SK-N-SH (cell line): ENCODE data around the gene NCDN. TPM values are rescaled to one million over a fixed set of nuclear protein-coding genes. Genes with fewer than 3 reads are reported as not detected.
"Not testable (repeated sequence)": the region's sequence is repeated elsewhere in the genome, so short reads cannot be mapped to it uniquely, and the experiment has no call there.

Experiments
- CTCF ChIA-PET: fragments of 300-600, 350-600 bp; formaldehyde crosslinking; extraction: SDS; loops from one replicate; lab custom pipeline; 2021; lab: Yijun Ruan, JAX
- POLR2A ChIA-PET: fragments of 350-600 bp; sonication (Branson Sonifier 250); formaldehyde crosslinking; extraction: SDS; loops from one replicate; lab custom pipeline; 2020; ENCODE audit warnings: antibody characterized with exemption, inconsistent platforms; lab: Yijun Ruan, JAX
- DNase-seq: peaks from one replicate; pipeline ENCODE4 v3.0.0; 2012
- H2AFZ ChIP-seq: fragments of 200-600 bp; sonication (generic); 2 replicates; pipeline ENCODE4 v1.8.1; 2016; ENCODE audit warnings: antibody characterized with exemption, mild to moderate bottlenecking, low read depth
- H3F3A ChIP-seq: fragments of 200-600 bp; sonication (generic); replicated peaks from 2 replicates; pipeline ENCODE3; 2016; ENCODE audit warnings: antibody characterized with exemption, mild to moderate bottlenecking; ENCODE audit not compliant: insufficient read depth
- H3K27ac ChIP-seq, 2 experiments: fragments of 200-500 bp in 1 of 2; fragments of 200-600 bp in 1 of 2; sonication (Bioruptor generic) in 1 of 2; sonication (generic), shearing (Covaris generic) in 1 of 2; 2 replicates each; pipeline versions ENCODE4 v1.5.1 to v1.6.1; 2014 to 2016; ENCODE audit warnings: low read depth in 2 of 2, inconsistent platforms in 1 of 2, low read length in 1 of 2, mild to moderate bottlenecking in 1 of 2, mixed read lengths in 1 of 2
- H3K27me3 ChIP-seq: fragments of 200-600 bp; sonication (generic), shearing (Covaris generic); 2 replicates; pipeline ENCODE4 v1.6.1; 2016; ENCODE audit warnings: mixed run types; ENCODE audit not compliant: insufficient read depth
- H3K36me3 ChIP-seq, 2 experiments: fragments of 200-500 bp in 1 of 2; fragments of 200-600 bp in 1 of 2; sonication (Bioruptor generic) in 1 of 2; sonication (generic) in 1 of 2; replicated peaks in 1 of 2; 2 replicates each; pipeline versions ENCODE3 to v1.5.1; 2014 to 2016; ENCODE audit warnings: low read length in 1 of 2, mild to moderate bottlenecking in 1 of 2; ENCODE audit not compliant: insufficient read depth in 2 of 2, control insufficient read depth in 1 of 2
- H3K4me1 ChIP-seq, 2 experiments: fragments of 200-500 bp in 1 of 2; fragments of 200-600 bp in 1 of 2; sonication (Bioruptor generic) in 1 of 2; sonication (generic), shearing (Covaris generic) in 1 of 2; 2 replicates each; pipeline versions ENCODE4 v1.5.1 to v1.6.1; 2014 to 2016; ENCODE audit warnings: low read depth in 1 of 2, low read length in 1 of 2, mixed run types in 1 of 2; ENCODE audit not compliant: insufficient read depth in 2 of 2, control insufficient read depth in 1 of 2
- H3K4me2 ChIP-seq: fragments of 200-600 bp; sonication (generic), shearing (Covaris generic); 2 replicates; pipeline ENCODE4 v1.6.1; 2017; ENCODE audit warnings: mixed run types
- H3K4me3 ChIP-seq, 2 experiments: fragments of 200-500 bp in 1 of 2; fragments of 200-600 bp in 1 of 2; sonication (Bioruptor generic) in 1 of 2; sonication (generic), shearing (Covaris generic) in 1 of 2; 2 replicates each; pipeline versions ENCODE4 v1.5.1 to v1.8.1; 2014 to 2016; ENCODE audit warnings: low read depth in 2 of 2, inconsistent platforms in 1 of 2, low read length in 1 of 2, mild to moderate bottlenecking in 1 of 2, mixed read lengths in 1 of 2, moderate library complexity in 1 of 2
- H3K79me2 ChIP-seq: fragments of 200-600 bp; sonication (generic); 2 replicates; pipeline ENCODE4 v1.8.1; 2017; ENCODE audit warnings: mild to moderate bottlenecking; ENCODE audit not compliant: insufficient read depth
- H3K9ac ChIP-seq: fragments of 200-600 bp; sonication (generic); 2 replicates; pipeline ENCODE4 v1.6.1; 2017; ENCODE audit warnings: mixed run types
- H3K9me2 ChIP-seq: fragments of 200-600 bp; sonication (generic); 2 replicates; pipeline ENCODE4 v1.6.1; 2017; ENCODE audit warnings: mixed run types
- H3K9me3 ChIP-seq: fragments of 200-600 bp; sonication (generic); 2 replicates; pipeline ENCODE4 v1.6.1; 2017; ENCODE audit warnings: mixed run types, mild to moderate bottlenecking, moderate library complexity
- H4K20me1 ChIP-seq: fragments of 200-600 bp; sonication (generic); 2 replicates; pipeline ENCODE4 v1.6.1; 2017; ENCODE audit warnings: mild to moderate bottlenecking, mixed run types; ENCODE audit not compliant: insufficient read depth
- FOSL2 ChIP-seq: IDR thresholded peaks from 2 replicates; pipeline ENCODE4 v1.4.0; 2012; ENCODE audit warnings: low read depth, mild to moderate bottlenecking, moderate library complexity, borderline replicate concordance
- GATA2 ChIP-seq: sonication (generic); formaldehyde crosslinking; IDR thresholded peaks from 2 replicates; pipeline ENCODE4 v1.5.0; 2020; ENCODE audit warnings: mild to moderate bottlenecking, missing genetic modification reagents
- MEF2A ChIP-seq: IDR thresholded peaks from 2 replicates; pipeline ENCODE4 v1.4.0; 2012; ENCODE audit warnings: low read depth, borderline replicate concordance
- RCOR1 ChIP-seq: fragments of 150-350 bp; IDR thresholded peaks from 2 replicates; pipeline ENCODE4 v1.6.1; 2017; ENCODE audit warnings: antibody characterized with exemption, low read length
- RXRA ChIP-seq: IDR thresholded peaks from 2 replicates; pipeline ENCODE4 v1.4.0; 2012; ENCODE audit warnings: low read depth, mild to moderate bottlenecking, borderline replicate concordance
- YY1 ChIP-seq: IDR thresholded peaks from 2 replicates; pipeline ENCODE4 v1.4.0; 2012; ENCODE audit warnings: low read depth, mild to moderate bottlenecking
- WGBS: methylation state at CpG from one replicate; pipeline ENCODE4 v1.1.6; 2017; ENCODE audit warnings: low lambda C conversion rate; 5-methylcytosine and 5-hydroxymethylcytosine counted together
- polyA plus RNA-seq, 3 experiments: library from polyadenylated mRNA; depleted of rRNA; stranded (reverse); fragments of >200 nt; gene quantifications; 2 replicates each; pipeline ENCODE4 v1.2.3, GENCODE V29; 2012
- TF ChIP-seq, protein P1 (sequence below): IDR thresholded peaks from 2 replicates; pipeline ENCODE4 v1.6.1; 2012; ENCODE audit warnings: mild to moderate bottlenecking, low read depth, low read length, moderate library complexity
- TF ChIP-seq, protein P2 (sequence below): IDR thresholded peaks from 2 replicates; pipeline ENCODE4 v1.4.0; 2012; ENCODE audit warnings: low read depth, borderline replicate concordance

The NCDN gene
- polyA plus RNA-seq, 1 of the 3 experiments (the other 2 are of a cell fraction), result 38.3 TPM

- Histone ChIP-seq H3K9me2 (no peaks in the 10 kb centered on the region), H3K36me3 (no peaks in the 10 kb centered on the region), H3K4me2 (no peak overlapping the region), H4K20me1 (no peaks in the 10 kb centered on the region), H3K4me3 (no peak overlapping the region), H3K9me3 (no peaks in the 10 kb centered on the region), H3K79me2 (no peaks in the 10 kb centered on the region), H3K27me3 (no peaks in the 10 kb centered on the region), H3K4me1 (no peaks in the 10 kb centered on the region), H3K27ac (no peak overlapping the region), H3F3A (no peaks in the 10 kb centered on the region), H2AFZ (no peak overlapping the region), H3K9ac (no peak overlapping the region)
- DNase-seq, result no peak
- WGBS, result 88% methylated on average over 3 of the region's 3 CpGs
- POLR2A ChIA-PET, result interaction anchor here (1.0 kb wide), 1 partner anchor 184 kb away, joined by 3 read pairs; the partner anchor contains the start of gene CLSPN
- CTCF ChIA-PET, result interaction anchor here (0.6 to 2.1 kb wide), 9 partner anchors 12 to 188 kb away, joined by 3 to 10 read pairs (median 4); partner anchors contain the start of genes KIAA0319L, NCDN and TFAP2E
- no peak for TF ChIP-seq FOSL2
- TF ChIP-seq GATA2, result no peak
- TF ChIP-seq RXRA, result no peak
Measured at GRCh38 chr1:35585281-35585680, 27.7 kb downstream of the NCDN start.

DNA sequence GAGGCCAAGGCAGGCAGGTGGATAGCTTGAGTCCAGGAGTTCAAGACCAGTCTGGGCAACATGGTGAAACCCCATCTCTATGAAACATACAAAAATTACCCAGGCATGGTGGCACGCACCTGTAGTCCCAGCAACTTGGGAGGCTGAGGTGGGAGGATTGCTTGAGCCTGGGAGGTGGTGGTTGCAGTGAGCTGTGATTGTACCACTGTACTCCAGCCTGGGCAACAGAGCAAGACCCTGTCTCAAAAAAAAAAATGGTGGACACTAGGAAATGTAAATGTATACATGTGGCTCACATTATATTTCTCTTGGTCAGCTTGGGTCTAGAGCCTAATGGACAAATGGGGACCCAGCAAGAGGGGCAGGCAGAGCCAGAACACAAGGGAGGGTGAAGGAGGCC, 28.2 kb downstream of the NCDN start:
- CTCF ChIA-PET, result interaction anchor here (0.6 to 2.1 kb wide), 7 partner anchors 13 to 187 kb away, joined by 3 to 10 read pairs (median 4); partner anchors contain the start of gene TFAP2E
- H3K4me3 ChIP-seq, H3F3A ChIP-seq, DNase-seq, H3K27ac ChIP-seq, H2AFZ ChIP-seq, POLR2A ChIA-PET, H3K9ac ChIP-seq, H3K9me3 ChIP-seq, H3K4me1 ChIP-seq, H3K4me2 ChIP-seq, H3K36me3 ChIP-seq, H4K20me1 ChIP-seq, H3K9me2 ChIP-seq, H3K79me2 ChIP-seq, H3K27me3 ChIP-seq: not testable (repeated sequence)
- 100% methylated on average over 1 of the region's 1 CpG for WGBS

DNA sequence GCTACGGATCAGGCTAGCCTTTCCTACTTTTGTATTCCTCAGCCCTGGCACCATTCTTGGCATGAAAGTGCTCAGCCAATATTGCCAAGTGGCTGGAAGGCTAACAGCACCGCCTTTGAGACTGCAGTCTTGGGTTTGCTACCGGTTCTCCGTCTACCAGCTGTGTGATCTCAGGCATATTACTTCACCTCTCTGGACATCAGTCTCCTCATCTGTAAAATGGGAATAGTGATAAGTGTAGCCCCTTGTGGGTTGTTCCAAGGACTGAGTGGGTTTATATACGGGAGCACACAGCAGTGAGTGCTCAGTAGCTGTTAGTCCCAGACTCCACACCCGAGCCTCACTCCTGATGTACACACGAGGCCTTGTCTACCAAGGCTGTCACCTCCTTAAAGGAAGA, 29.2 kb downstream of the NCDN start:
- no peak for DNase-seq
- Histone ChIP-seq H3K27ac (no peak overlapping the region), H3K9ac (no peak overlapping the region), H3K79me2 (no peaks in the 10 kb centered on the region), H4K20me1 (no peaks in the 10 kb centered on the region), H3K9me3 (no peaks in the 10 kb centered on the region), H2AFZ (no peak overlapping the region), H3F3A (no peaks in the 10 kb centered on the region), H3K4me1 (no peaks in the 10 kb centered on the region), H3K4me3 (no peak overlapping the region), H3K9me2 (no peaks in the 10 kb centered on the region), H3K4me2 (no peak overlapping the region), H3K27me3 (no peaks in the 10 kb centered on the region), H3K36me3 (no peaks in the 10 kb centered on the region)
- WGBS, result 90% methylated on average over 7 of the region's 7 CpGs
- TF ChIP-seq MEF2A, result no peak
- TF ChIP-seq, protein P1, sequence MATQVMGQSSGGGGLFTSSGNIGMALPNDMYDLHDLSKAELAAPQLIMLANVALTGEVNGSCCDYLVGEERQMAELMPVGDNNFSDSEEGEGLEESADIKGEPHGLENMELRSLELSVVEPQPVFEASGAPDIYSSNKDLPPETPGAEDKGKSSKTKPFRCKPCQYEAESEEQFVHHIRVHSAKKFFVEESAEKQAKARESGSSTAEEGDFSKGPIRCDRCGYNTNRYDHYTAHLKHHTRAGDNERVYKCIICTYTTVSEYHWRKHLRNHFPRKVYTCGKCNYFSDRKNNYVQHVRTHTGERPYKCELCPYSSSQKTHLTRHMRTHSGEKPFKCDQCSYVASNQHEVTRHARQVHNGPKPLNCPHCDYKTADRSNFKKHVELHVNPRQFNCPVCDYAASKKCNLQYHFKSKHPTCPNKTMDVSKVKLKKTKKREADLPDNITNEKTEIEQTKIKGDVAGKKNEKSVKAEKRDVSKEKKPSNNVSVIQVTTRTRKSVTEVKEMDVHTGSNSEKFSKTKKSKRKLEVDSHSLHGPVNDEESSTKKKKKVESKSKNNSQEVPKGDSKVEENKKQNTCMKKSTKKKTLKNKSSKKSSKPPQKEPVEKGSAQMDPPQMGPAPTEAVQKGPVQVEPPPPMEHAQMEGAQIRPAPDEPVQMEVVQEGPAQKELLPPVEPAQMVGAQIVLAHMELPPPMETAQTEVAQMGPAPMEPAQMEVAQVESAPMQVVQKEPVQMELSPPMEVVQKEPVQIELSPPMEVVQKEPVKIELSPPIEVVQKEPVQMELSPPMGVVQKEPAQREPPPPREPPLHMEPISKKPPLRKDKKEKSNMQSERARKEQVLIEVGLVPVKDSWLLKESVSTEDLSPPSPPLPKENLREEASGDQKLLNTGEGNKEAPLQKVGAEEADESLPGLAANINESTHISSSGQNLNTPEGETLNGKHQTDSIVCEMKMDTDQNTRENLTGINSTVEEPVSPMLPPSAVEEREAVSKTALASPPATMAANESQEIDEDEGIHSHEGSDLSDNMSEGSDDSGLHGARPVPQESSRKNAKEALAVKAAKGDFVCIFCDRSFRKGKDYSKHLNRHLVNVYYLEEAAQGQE, result no peak
- no peak for TF ChIP-seq FOSL2
- TF ChIP-seq, protein P2, sequence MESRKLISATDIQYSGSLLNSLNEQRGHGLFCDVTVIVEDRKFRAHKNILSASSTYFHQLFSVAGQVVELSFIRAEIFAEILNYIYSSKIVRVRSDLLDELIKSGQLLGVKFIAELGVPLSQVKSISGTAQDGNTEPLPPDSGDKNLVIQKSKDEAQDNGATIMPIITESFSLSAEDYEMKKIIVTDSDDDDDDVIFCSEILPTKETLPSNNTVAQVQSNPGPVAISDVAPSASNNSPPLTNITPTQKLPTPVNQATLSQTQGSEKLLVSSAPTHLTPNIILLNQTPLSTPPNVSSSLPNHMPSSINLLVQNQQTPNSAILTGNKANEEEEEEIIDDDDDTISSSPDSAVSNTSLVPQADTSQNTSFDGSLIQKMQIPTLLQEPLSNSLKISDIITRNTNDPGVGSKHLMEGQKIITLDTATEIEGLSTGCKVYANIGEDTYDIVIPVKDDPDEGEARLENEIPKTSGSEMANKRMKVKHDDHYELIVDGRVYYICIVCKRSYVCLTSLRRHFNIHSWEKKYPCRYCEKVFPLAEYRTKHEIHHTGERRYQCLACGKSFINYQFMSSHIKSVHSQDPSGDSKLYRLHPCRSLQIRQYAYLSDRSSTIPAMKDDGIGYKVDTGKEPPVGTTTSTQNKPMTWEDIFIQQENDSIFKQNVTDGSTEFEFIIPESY, result no peak
- no peak for TF ChIP-seq RCOR1
- TF ChIP-seq YY1, result no peak
- ChIA-PET POLR2A (no interaction called here), CTCF (interaction anchor here (0.8 to 2.1 kb wide), 3 partner anchors 16 to 128 kb away, joined by 3 to 9 read pairs (median 7); no protein-coding TSS in a partner anchor)
